ENCODE results near the gene MON1A.
"Not testable (repeated sequence)": the region's sequence is repeated elsewhere in the genome, so short reads cannot be mapped to it uniquely, and the experiment has no call there.

Gene MON1A, protein sequence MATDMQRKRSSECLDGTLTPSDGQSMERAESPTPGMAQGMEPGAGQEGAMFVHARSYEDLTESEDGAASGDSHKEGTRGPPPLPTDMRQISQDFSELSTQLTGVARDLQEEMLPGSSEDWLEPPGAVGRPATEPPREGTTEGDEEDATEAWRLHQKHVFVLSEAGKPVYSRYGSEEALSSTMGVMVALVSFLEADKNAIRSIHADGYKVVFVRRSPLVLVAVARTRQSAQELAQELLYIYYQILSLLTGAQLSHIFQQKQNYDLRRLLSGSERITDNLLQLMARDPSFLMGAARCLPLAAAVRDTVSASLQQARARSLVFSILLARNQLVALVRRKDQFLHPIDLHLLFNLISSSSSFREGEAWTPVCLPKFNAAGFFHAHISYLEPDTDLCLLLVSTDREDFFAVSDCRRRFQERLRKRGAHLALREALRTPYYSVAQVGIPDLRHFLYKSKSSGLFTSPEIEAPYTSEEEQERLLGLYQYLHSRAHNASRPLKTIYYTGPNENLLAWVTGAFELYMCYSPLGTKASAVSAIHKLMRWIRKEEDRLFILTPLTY

DNA sequence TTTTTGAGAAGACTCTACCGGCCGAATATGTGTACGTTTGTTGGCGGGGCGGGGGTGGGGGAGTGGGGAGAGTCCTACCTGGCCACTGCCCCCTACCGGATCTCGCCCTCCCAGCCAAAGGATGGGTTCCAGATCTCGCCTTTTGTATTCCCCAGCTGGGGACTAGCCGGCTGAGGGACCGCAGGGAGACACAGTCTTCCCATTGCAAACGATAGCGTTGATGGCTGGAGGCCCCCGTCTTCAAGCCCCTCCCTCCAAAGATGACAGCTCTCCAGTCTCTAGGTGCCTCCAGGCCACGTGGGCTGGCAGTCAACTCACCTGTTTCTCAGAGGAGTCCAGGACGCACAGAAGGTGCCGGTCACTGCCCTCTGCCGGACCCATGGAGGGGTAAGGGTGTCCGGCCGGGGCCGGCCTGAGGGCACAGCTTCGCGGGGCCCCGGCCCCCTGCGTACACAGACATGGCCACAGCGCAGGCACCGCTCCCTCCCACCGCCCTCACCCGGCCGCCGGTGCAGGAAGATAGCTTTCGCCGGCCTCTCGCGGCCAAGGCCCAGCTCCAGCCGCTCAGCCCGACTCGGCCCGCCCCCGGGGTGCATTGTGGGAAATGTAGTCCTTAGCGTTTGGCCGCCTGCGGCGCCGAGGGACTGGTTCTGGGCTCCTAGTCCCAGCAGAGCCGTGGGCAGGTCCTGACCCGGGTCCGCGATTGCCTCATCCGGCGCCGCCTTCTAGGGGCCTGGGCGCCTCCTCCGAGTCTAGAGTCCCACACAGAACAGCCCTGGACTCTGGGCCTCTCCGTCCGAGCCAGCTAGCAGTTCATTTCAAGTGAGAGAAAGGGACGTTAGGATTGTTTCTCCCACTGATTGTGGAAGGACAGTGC, at the start of gene MON1A:
TSS of gene MON1A (minus strand) at position 521 of the 877 bp plus-strand sequence. CDS start 16,465 bp downstream, outside the sequence.
- peak; percentile 92 for DNase-seq

DNA sequence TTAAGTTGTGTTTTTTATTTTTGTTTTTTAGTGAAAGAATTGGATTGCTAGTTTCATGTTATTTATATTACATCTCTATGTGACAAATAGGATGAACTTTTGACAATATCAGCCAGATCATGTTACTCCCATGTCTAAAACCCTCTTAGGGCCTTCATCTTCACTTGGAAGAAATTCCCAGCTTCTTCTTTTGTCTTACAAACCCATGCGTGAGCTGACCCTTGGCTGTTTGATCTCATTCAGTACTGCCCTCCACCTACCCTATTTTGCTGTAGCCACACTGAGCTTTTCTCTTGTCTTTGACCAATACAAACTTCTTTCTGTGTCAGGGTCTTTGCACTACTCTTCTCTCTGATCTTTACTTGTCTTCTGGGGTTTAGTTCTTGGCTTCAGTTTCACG, 47.3 kb upstream of the MON1A start:
- DNase-seq, result no peak

DNA sequence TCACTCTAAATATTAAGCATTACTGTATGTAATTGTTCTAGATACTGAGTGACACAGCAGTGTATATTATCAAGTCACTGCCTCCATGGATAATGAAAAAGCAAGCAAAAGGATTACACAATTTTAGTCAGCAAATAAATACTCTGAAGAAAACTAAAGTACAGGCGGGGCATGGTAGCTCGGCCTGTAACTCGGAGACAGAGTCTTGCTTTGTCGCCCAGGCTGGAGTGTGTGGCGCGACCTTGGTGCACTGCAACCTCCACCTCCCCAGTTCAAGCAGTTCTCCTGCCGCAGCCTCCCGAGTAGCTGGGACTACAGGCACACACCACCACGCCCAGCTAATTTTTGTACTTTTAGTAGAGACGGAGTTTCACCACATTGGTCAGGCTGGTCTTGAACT, 43.0 kb upstream of the MON1A start:
- DNase-seq, result no peak

DNA sequence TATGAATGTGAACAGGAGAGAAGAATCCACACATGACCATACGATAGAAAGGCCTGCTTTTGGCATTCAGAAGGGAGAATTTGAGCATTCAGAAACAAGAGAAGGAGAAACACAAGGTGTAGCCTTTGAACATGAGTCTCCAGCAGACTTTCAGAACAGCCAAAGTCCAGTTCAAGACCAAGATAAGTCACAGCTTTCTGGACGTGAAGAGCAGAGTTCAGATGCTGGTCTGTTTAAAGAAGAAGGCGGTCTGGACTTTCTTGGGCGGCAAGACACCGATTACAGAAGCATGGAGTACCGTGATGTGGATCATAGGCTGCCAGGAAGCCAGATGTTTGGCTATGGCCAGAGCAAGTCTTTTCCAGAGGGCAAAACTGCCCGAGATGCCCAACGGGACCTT, 38.7 kb upstream of the MON1A start:
- DNase-seq, result no peak

DNA sequence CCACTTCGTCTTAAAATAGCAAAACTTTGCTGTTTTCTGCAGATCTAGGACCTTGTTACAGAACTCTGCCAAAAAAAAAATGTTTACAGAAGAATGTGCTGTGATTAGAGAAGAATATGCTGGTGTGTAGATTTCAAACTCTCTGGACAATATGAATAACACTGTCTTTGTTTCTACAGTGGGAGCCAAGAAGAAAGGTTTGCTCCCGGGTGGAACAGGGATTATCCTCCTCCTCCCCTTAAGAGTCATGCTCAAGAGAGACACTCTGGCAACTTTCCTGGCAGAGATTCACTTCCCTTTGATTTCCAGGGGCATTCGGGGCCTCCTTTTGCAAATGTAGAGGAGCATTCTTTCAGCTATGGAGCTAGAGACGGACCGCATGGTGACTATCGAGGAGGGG, 37.7 kb upstream of the MON1A start:
- DNase-seq, result no peak

DNA sequence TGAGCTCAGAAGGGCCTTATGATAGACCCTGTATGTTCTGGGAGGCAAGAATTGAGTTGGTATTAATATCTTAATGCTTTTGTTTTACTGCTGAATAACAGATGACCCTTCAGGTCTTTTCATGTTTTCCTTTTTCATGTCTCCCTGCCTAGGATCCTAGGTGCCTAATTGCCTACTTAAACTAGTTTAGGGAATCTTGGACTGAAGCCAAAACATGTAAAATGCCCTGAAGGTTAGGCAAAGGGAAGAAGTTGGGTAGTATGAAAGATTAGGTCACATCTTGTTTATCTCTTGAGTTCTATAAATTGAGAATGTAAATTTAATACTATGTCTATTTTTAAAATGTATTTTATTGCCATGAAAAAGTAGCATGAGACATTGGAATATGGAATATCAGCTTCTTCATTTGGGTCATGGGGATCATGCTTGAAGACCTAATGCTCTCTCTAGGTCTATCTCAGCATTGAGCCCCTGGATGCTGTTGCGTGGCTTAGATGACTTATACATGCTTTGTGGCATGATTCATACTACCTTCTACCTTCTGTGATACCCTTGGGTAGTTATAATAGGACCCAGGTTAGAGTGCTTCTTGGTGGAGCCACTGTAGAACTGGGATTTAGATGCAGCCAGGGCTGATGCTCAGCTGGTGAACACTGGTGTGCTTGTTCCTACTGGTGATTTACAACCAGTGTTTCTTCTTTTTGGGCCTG, 36.8 kb upstream of the MON1A start:
- DNase-seq, result no peak

DNA sequence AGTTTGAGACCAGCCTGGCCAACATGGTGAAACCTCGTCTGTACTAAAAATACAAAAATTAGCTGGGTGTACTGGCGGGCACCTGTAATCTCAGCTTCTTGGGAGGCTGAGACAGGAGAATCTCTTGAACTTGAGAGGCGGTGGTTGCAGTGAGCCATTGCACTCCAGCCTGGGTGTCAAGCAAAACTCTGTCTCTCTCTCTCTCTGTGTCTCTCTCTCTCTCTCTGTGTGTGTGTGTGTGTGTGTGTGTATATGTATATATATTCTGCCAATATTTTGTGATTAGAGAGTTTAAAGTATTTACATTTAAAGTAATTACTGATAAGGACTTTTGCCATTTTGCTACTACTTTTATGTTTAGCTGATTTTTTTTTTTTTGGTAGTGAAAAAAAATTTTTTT, 26.0 kb upstream of the MON1A start:
- DNase-seq, result no peak

DNA sequence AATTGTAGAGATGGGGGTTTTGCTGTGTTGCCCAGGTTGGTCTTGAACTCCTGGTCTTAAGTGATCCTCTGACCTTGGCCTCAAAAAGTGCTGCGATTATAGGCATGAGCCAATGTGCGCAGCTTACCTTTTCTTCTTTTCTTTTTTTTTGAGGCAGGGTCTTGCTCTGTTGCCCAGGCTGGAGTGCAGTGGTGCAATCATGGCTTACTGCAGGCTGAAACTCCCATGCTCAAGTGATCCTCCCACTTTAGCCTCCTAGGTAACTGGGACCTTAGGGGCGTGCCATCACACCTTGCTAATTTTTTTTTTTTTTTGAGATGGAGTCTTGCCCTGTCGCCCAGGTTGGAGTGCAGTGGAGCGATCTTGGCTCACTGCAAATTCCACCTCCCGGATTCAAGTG, 23.3 kb upstream of the MON1A start:
- no peak for DNase-seq

DNA sequence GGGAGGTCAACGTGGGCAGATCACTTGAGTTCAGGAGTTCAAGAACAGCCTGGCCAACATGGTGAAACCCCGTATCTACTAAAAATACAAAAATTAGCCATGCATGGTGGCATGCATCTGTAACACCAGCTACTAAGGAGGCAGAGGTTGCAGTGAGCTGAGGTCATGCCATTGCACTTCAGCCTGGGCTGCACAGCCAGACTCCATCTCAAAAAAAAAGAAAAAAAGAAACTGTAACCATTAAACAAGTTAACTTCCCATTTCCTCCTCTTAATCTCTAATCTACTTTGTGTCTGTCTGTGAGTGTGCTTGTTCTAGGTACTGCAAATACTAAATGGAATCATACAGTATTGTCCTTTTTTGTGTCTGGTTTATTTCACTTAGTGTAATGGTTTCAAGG, 13.0 kb upstream of the MON1A start:
- DNase-seq, result no peak

DNA sequence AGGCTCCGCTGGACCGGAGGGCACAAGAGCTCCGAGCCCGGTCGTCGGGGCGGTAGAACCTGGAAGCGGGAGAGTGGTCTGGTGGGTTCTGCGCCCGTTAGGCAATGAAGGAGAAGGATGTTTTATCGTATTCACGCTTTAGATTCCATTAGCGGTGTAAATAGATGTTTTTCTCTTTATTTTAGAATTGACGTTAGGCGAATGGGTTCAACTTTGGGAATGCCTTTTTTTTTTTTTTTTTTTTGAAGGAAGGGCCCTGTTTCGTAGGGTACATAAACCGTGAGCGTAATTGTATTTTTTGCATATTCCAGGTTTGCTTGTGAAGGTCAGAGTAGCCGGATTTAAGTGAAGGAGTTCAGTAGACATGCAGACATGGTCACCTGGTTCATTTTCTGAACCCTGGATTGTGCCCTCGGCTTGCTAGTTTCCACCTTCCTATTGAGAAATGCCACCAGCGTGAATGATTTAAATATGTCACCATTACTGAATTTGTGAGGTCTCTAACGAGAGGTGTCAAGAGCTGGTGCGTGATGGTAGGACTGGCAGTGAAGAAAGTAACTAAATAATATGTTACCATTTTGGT, 11.1 kb upstream of the MON1A start:
- DNase-seq, result no peak

DNA sequence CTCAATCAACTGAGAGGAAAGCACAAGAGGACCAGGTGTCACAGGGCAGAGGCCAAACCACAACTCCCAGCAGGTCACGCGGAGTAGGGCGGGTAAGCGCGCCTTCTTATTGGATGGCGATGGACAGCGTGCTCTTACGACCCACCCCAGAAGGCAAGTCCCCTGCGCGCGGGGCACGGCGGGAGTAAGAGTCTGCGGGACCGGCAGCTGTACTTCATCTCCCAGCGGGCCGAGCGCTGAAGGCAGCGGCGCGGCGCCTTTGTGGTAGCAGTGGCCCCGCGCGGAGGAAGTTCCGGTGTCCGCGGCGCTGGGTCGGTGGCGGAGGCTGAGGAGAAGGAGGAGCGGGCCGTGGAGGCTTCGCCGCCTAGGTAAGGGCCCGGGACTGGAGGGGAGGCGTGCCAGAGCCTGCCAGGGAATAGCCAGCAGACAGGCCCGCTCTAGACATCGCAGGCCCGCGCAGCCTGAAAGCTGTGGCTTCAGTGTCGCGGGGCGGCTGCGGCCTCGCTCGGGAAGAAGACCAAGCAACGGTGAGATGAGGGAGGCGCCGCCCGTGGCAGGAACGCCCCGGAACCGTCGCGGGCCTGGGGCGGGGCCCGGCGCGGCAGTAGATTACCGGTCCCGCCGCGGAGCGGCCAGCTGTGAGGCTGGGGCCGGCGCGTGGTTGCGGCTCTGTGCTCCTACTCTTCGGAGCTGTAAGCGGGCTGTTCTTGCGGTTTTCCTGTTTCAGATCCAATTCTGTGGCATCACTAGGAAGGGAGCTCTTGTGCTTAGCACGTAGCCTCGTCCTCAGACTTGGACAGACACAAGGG, 10.5 kb upstream of the MON1A start, which contains the start of gene RBM6:
TSS of gene RBM6 (plus strand) at position 293 of the 809 bp plus-strand sequence. CDS start 22,492 bp downstream, outside the sequence.
- DNase-seq, result peak; percentile 95

DNA sequence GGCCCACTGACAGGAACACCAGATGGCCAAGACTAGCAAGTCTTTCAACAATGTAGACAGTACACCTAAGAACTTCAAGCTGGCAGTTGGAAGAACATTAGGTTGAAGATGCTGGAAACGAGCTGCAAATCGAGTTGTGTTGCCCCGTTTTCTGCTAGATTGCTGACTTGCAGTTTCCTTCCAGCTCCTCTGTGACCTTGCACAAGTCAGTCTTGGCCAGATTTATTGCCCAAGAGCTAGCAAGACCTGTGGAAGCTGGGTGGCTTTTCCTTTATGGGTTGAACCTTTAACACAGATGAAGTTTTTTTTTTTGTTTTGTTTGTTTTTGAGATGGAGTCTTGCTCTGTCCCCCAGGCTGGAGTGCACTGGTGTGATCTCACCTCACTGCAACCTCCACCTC, 7.5 kb upstream of the MON1A start:
- DNase-seq, result no peak

DNA sequence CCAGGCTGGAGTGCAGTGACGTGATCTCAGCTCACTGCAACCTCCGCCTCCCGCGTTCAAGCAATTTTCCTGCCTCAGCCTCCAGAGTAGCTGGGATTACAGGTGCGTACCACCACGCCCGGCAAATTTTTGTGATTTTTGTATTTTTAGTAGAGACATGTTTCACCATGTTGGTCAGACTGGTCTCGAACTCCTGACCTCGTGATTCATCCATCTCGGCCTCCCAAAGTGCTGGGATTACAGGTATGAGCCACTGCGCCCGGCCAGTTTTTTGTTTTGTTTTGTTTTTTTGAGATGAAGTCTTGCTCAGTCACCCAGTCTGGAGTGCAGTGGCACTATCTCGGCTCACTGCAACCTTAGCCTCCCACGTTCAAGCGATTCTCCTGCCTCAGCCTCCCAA, 2.7 kb upstream of the MON1A start:
- DNase-seq, result not testable (repeated sequence)

DNA sequence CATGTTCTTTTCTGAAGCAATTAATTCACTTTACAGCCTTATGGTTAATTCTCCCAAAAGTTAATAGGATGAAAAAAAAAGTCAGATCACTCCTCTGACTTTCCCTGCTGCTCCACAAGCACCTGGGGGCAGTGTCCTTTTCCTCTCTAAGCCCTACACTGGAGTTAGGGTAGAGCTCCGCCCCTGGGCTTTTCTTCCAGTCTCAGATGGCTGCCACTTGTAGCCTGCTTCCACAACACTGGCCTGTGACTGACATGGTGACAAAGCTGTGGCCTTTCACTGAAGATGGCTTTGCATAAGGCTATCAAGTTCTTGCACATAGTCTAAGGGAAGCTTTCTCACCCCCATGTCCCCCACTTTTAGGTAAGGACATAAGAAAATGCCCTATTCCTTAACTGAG, 1.3 kb upstream of the MON1A start:
- DNase-seq, result no peak

DNA sequence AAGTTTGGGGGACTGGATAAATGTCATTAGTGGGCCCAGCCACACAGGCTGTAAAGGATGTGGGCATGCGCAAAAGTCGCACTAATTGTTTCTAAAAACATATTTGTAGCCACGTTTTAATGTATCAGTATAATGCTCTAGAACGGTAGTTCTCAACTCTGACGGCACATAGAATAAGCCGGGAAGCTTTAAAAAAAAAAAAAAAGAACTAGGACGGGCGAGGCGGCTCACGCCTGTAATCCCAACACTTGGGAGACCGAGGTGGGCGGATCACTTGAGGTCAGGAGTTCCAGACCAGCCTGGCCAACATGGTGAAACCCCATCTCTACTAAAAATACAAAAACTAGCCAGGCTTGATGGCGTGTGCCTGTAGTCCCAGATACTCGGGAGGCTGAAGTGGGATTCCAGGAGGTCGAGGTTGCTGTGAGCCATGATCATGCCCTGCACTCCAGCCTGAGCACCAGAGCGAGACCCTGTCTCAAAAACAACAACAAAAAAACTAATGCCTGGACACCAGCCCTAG, 618 bp upstream of the MON1A start:
- DNase-seq, result no peak

DNA sequence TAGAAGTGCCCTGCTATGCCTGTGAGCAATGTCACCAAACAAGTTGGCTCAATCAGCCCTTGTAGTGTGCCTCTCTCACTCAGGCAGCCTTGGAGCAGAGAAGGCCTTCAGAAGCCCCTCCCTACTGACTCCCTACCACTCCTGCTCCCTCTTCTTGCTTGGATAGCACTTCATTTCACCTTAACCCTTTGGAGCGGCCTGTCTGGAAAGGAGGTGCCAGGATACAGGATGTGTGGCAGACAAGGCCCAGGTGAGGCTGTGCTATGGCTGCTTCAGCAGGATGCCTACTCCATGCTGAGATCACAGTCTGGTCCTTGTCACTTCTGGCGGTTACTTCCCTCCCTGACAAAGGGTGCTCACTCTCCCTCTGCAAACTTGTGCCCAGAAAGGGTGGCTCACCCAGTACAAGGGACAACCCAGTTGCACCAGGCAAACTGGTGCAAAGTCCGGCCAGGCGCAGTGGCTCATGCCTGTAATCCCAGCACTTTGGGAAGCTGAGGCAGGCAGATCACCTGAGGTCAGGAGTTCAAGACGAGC, 1.1 kb downstream of the MON1A start:
- DNase-seq, result no peak

DNA sequence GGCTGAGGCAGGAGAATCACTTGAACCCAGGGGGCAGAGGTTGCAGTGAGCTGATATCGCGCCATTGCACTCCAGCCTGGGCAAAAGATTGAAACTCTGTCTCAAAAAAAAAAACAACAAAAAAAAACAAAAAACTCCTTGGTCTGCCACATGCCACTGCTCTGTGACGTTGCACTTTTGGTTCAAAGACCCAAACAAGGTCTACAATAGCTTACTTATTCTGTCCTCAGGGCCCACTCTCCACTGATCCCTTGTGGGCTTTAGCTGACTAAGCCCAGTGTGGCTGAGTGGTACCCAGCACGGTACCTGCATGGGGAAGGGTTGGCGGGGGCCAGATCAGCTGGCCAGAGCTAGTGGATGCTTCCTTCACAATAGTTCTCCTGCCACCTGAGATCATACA, 1.8 kb downstream of the MON1A start:
- no peak for DNase-seq

DNA sequence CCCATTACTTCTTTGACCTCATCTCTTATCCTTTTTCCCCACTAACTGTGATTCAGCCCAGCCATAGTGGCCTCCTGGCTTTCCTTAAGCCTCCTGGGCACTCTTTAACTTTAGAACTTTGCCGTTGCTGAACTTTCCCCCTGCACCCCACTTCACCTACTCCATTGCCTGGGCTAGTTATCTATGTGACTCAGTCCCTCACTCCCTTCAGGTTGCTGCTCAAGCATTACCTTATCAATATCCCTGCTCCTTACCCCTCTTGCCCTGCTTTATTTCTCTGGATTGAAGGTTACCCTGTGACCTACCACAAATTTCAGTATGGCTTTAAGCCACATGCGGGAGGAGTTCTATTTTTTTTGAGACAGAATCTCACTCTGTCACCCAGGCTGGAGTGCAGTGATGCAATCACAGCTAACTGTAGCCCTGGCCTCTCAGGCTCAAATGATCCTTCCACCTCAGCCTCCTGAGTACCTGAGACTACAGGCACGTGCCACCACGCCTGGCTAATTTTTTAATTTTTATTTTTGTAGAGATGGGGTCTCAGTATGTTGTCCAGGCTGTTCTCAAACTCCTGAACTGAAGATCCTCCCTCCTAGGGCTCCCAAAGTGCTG, 3.4 kb downstream of the MON1A start:
- no peak for DNase-seq

DNA sequence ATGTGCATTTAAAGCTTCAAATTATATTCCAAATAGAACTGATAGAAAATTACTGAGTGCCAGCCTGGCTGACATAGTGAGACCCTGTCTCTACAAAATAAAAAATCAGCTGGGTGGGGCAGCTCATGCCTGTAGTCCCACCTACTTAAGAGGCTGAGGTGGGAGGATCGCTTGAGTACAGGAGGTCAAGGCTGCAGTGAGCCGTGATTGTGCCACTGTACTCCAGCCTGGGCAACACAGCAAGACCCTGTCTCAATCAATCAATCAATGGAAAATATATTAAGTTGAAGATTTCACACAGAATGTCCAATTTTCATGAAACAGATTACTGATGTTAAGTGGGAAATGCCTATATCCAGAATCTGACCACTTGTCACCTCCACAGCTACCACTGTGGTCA, 4.1 kb downstream of the MON1A start:
- DNase-seq, result no peak

DNA sequence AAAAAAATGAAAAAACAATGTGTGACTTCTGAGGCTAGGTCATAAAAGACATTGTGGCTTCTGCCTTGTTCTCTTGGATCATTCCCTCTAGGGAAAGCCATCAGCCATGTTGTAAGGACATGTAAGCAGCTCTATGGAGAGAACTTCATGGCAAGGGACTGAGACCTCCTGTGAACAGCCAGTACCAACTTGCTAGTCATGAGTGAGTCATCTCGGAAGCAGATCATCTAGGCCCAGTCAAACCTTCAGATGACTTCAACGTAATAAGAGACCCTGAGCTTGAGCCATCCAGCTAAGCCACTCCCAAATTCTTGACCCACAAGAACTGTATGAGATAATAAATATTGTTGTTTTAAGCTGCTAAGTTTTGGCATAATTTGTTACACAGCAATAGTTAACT, 4.9 kb downstream of the MON1A start:
- DNase-seq, result no peak

Measured in CD4-positive, alpha-beta T cell treated with Interleukin-17A for 4 hours (primary cell).